Neural cell (in vitro differentiated cells): ENCODE data around the gene IFIT2. TPM values are rescaled to one million over a fixed set of nuclear protein-coding genes. Genes with fewer than 3 reads are reported as not detected.
"Not testable (repeated sequence)": the region's sequence is repeated elsewhere in the genome, so short reads cannot be mapped to it uniquely, and the experiment has no call there.

Experiments used
- H2AFZ ChIP-seq: fragments of 200-600, 300-800 bp; sonication (generic), shearing (Covaris generic); 2 replicates; pipeline ENCODE4 v1.6.0; 2014; ENCODE audit warnings: low read depth, mild to moderate bottlenecking, antibody characterized with exemption, low read length, moderate library complexity
- H3F3A ChIP-seq: fragments of 200-600 bp; shearing (Covaris generic); 2 replicates; pipeline ENCODE4 v1.6.1; 2016; ENCODE audit warnings: mild to moderate bottlenecking, moderate library complexity, mixed read lengths, antibody characterized with exemption, low read length; ENCODE audit not compliant: insufficient read depth, poor library complexity, severe bottlenecking
- H3K27ac ChIP-seq: fragments of 200-600, 300-800 bp; sonication (generic), shearing (Covaris generic); 2 replicates; pipeline ENCODE4 v1.5.1; 2014; ENCODE audit warnings: mild to moderate bottlenecking, low read length, moderate library complexity
- H3K27me3 ChIP-seq: fragments of 300-800, 200-600 bp; sonication (generic), shearing (Covaris generic); 2 replicates; pipeline ENCODE4 v1.6.0; 2014; ENCODE audit warnings: mild to moderate bottlenecking, low read depth, low read length, moderate library complexity; ENCODE audit not compliant: insufficient read depth
- H3K36me3 ChIP-seq: fragments of 300-800, 200-600 bp; sonication (generic), shearing (Covaris generic); 2 replicates; pipeline ENCODE4 v1.5.1; 2014; ENCODE audit warnings: mild to moderate bottlenecking, antibody characterized with exemption, low read length, moderate library complexity; ENCODE audit not compliant: insufficient read depth
- H3K4me2 ChIP-seq: fragments of 300-800, 200-600 bp; sonication (generic), shearing (Covaris generic); 2 replicates; pipeline ENCODE4 v1.6.0; 2014; ENCODE audit warnings: mild to moderate bottlenecking, low read length
- H3K4me3 ChIP-seq: fragments of 300-800, 200-600 bp; sonication (generic), shearing (Covaris generic); 2 replicates; pipeline ENCODE4 v1.5.1; 2014; ENCODE audit warnings: mild to moderate bottlenecking, low read length, moderate library complexity
- H3K79me2 ChIP-seq: fragments of 200-600 bp; shearing (Covaris generic); replicated peaks from 2 replicates; pipeline ENCODE4 v1.6.0; 2014; ENCODE audit warnings: mild to moderate bottlenecking, low read length, moderate library complexity; ENCODE audit not compliant: insufficient read depth
- H3K9ac ChIP-seq: fragments of 300-800, 200-600 bp; sonication (generic), shearing (Covaris generic); 2 replicates; pipeline ENCODE4 v1.6.1; 2016; ENCODE audit warnings: mild to moderate bottlenecking, low read length, mixed read lengths
- H3K9me2 ChIP-seq: fragments of 200-600 bp; shearing (Covaris generic); 2 replicates; pipeline ENCODE4 v1.6.1; 2016; ENCODE audit warnings: mild to moderate bottlenecking, low read length, mixed read lengths; ENCODE audit not compliant: insufficient read depth
- H3K9me3 ChIP-seq: fragments of 200-600, 300-800 bp; sonication (generic), shearing (Covaris generic); 2 replicates; pipeline ENCODE4 v1.6.1; 2016; ENCODE audit warnings: mild to moderate bottlenecking, mixed run types, low read length, moderate library complexity, mixed read lengths
- H4K20me1 ChIP-seq: fragments of 200-600 bp; shearing (Covaris generic); 2 replicates; pipeline ENCODE4 v1.6.1; 2016; ENCODE audit warnings: mild to moderate bottlenecking, mixed run types; ENCODE audit not compliant: insufficient read depth
- EP300 ChIP-seq: fragments of 450-650 bp; conservative IDR thresholded peaks from 2 replicates; pipeline ENCODE4 v1.6.1; 2014; ENCODE audit warnings: antibody characterized with exemption, mild to moderate bottlenecking, moderate library complexity; ENCODE audit not compliant: poor library complexity, severe bottlenecking
- EZH2 ChIP-seq: fragments of 200-600, 300-800 bp; shearing (Covaris generic), sonication (generic); IDR thresholded peaks from 2 replicates; pipeline ENCODE4 v1.6.1; 2014; ENCODE audit warnings: antibody characterized with exemption, low read length, borderline replicate concordance, mild to moderate bottlenecking; ENCODE audit not compliant: insufficient read depth, poor library complexity, severe bottlenecking
- MXI1 ChIP-seq: fragments of 450-650 bp; conservative IDR thresholded peaks from 2 replicates; pipeline ENCODE4 v1.6.1; 2014; ENCODE audit warnings: antibody characterized with exemption, mild to moderate bottlenecking; ENCODE audit not compliant: poor library complexity, severe bottlenecking
- POLR2AphosphoS5 ChIP-seq: IDR thresholded peaks from 2 replicates; pipeline ENCODE4 v1.6.1; 2012
- RAD21 ChIP-seq: fragments of 450-650 bp; conservative IDR thresholded peaks from 2 replicates; pipeline ENCODE4 v1.6.1; 2014; ENCODE audit warnings: antibody characterized with exemption, mild to moderate bottlenecking, moderate library complexity
- SMC3 ChIP-seq: fragments of 450-650 bp; conservative IDR thresholded peaks from 2 replicates; pipeline ENCODE4 v1.6.1; 2014; ENCODE audit warnings: antibody characterized with exemption, mild to moderate bottlenecking, moderate library complexity; ENCODE audit not compliant: poor library complexity
- TAF1 ChIP-seq: IDR thresholded peaks from 2 replicates; pipeline ENCODE4 v1.6.1; 2012; ENCODE audit warnings: low read depth
- polyA plus RNA-seq: library from polyadenylated mRNA; depleted of rRNA; stranded (reverse); fragments of >200 nt; gene quantifications from 2 replicates; pipeline ENCODE4 v1.2.3, GENCODE V29; 2014
- TF ChIP-seq, protein P1 (sequence below): IDR thresholded peaks from 2 replicates; pipeline ENCODE4 v1.6.1; 2012; ENCODE audit warnings: borderline replicate concordance
- TF ChIP-seq, protein P2 (sequence below): fragments of 450-650 bp; IDR thresholded peaks from 2 replicates; pipeline ENCODE4 v1.5.1; 2014; ENCODE audit warnings: antibody characterized with exemption, mild to moderate bottlenecking, moderate library complexity; ENCODE audit not compliant: poor library complexity, severe bottlenecking

IFIT2 gene
- polyA plus RNA-seq, 1 donor from 2014 or later: 0.26 TPM

DNA sequence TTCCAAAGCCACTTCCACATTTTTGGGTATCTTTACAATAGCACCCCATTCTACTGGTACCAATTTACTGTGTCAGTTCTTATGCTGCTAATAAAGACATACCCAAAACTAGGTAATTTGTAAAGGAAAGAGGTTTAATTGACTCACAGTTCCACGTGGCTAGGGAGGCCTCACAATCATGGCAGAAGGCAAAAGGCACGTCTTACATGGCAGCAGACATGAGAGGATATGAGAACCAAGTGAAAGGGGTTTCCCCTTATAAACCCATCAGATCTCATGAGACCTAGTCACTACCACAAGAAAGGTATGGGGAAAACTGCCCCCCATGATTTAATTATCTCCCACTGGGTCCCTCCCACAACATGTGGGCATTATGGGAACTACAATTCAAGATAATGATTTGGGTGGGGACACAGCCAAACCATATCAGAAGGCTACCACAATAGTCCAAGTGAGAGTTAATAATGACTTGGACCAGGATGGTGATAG lies 46.7 kb upstream of the IFIT2 start:
- H3K9ac ChIP-seq, H4K20me1 ChIP-seq, H3F3A ChIP-seq, H3K9me2 ChIP-seq, H3K27me3 ChIP-seq, H3K9me3 ChIP-seq, H3K36me3 ChIP-seq, H3K4me3 ChIP-seq, H2AFZ ChIP-seq, H3K79me2 ChIP-seq, H3K4me2 ChIP-seq, H3K27ac ChIP-seq: not testable (repeated sequence)

DNA sequence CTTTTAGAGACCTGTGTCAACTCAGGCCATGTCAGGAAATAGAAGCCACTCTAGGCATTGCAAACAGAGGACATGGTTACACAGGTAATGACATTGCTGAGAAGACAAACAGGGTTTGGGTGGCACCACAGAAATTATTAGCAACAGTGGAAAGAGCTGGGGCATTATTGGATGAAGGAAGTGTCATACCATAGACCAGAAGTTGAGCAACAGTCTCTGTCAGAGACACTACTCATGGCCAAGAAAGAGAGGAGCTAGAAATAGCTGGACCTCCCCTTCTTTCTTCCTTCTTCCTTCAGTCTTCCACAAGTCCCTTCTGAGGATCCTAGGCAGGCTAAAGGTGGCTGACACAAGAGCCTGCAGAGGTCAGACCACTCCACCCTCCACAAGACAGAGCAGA lies 46.1 kb upstream of the IFIT2 start:
- Histone ChIP-seq H3K4me2 (no peak overlapping the region), H3K4me3 (no peak overlapping the region), H3K9me2 (no peaks in the 10 kb centered on the region), H3K9ac (no peak overlapping the region), H3K9me3 (peaks cover 4% of the 10 kb centered on the region), H4K20me1 (no peaks in the 10 kb centered on the region), H3F3A (no peaks in the 10 kb centered on the region), H3K79me2 (no peaks in the 10 kb centered on the region), H3K36me3 (no peaks in the 10 kb centered on the region), H3K27me3 (no peaks in the 10 kb centered on the region), H3K27ac (no peak overlapping the region), H2AFZ (no peak overlapping the region)
- TF ChIP-seq EZH2 (no peak), RAD21 (no peak), EP300 (no peak), MXI1 (no peak), POLR2AphosphoS5 (no peak), TAF1 (no peak), SMC3 (no peak)
- TF ChIP-seq, protein P1, sequence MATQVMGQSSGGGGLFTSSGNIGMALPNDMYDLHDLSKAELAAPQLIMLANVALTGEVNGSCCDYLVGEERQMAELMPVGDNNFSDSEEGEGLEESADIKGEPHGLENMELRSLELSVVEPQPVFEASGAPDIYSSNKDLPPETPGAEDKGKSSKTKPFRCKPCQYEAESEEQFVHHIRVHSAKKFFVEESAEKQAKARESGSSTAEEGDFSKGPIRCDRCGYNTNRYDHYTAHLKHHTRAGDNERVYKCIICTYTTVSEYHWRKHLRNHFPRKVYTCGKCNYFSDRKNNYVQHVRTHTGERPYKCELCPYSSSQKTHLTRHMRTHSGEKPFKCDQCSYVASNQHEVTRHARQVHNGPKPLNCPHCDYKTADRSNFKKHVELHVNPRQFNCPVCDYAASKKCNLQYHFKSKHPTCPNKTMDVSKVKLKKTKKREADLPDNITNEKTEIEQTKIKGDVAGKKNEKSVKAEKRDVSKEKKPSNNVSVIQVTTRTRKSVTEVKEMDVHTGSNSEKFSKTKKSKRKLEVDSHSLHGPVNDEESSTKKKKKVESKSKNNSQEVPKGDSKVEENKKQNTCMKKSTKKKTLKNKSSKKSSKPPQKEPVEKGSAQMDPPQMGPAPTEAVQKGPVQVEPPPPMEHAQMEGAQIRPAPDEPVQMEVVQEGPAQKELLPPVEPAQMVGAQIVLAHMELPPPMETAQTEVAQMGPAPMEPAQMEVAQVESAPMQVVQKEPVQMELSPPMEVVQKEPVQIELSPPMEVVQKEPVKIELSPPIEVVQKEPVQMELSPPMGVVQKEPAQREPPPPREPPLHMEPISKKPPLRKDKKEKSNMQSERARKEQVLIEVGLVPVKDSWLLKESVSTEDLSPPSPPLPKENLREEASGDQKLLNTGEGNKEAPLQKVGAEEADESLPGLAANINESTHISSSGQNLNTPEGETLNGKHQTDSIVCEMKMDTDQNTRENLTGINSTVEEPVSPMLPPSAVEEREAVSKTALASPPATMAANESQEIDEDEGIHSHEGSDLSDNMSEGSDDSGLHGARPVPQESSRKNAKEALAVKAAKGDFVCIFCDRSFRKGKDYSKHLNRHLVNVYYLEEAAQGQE: no peak
- TF ChIP-seq, protein P2, sequence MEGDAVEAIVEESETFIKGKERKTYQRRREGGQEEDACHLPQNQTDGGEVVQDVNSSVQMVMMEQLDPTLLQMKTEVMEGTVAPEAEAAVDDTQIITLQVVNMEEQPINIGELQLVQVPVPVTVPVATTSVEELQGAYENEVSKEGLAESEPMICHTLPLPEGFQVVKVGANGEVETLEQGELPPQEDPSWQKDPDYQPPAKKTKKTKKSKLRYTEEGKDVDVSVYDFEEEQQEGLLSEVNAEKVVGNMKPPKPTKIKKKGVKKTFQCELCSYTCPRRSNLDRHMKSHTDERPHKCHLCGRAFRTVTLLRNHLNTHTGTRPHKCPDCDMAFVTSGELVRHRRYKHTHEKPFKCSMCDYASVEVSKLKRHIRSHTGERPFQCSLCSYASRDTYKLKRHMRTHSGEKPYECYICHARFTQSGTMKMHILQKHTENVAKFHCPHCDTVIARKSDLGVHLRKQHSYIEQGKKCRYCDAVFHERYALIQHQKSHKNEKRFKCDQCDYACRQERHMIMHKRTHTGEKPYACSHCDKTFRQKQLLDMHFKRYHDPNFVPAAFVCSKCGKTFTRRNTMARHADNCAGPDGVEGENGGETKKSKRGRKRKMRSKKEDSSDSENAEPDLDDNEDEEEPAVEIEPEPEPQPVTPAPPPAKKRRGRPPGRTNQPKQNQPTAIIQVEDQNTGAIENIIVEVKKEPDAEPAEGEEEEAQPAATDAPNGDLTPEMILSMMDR: no peak

- no peak overlapping the region for H3K4me3 ChIP-seq
- TF ChIP-seq, protein P2: no peak
- no peak for TF ChIP-seq POLR2AphosphoS5
- TF ChIP-seq MXI1: no peak
- TF ChIP-seq RAD21: no peak
- TF ChIP-seq, protein P1: no peak
- no peak for TF ChIP-seq EP300
- no peak for TF ChIP-seq SMC3
- H3K36me3 ChIP-seq: no peaks in the 10 kb centered on the region
- H3K9me3 ChIP-seq: peaks cover 4% of the 10 kb centered on the region
- no peak overlapping the region for H3K9ac ChIP-seq
- H3K27ac ChIP-seq: no peak overlapping the region
- no peak overlapping the region for H2AFZ ChIP-seq
- H3K4me2 ChIP-seq: no peak overlapping the region
- H4K20me1 ChIP-seq: no peaks in the 10 kb centered on the region
- no peaks in the 10 kb centered on the region for H3K27me3 ChIP-seq
- no peaks in the 10 kb centered on the region for H3F3A ChIP-seq
- H3K9me2 ChIP-seq: no peaks in the 10 kb centered on the region
- no peaks in the 10 kb centered on the region for H3K79me2 ChIP-seq
These were observed 45.5 kb upstream of the IFIT2 start for GRCh38 chr10:89256340-89256739.
